ENCODE measurements around the gene SSRP1. TPM values are rescaled to one million over a fixed set of nuclear protein-coding genes. Genes with fewer than 3 reads are reported as not detected.
A peak's percentile ranks its signal among the peaks of the same experiment; 100 is the strongest.
"Not testable (repeated sequence)": the region's sequence is repeated elsewhere in the genome, so short reads cannot be mapped to it uniquely, and the experiment has no call there.

SSRP1 gene
- total RNA-seq, 1 donor, result 61.7 TPM

GRCh38 chr11:57340039-57340615, 4.4 kb upstream of the SSRP1 start:
- TF ChIP-seq CTCF (IDR thresholded peaks at IDR 0.05; ENCODE audit: insufficient read depth, low read depth, low read length), result peak; percentile 36
- DNase-seq (ENCODE audit: low read depth), result peak; percentile 42
- H3K4me3 ChIP-seq (ENCODE audit: low read depth, low read length), result no peak overlapping the region

- no peak for TF ChIP-seq CTCF (IDR thresholded peaks at IDR 0.05; ENCODE audit: insufficient read depth, low read depth, low read length)
- no peak for DNase-seq (ENCODE audit: low read depth)
- no peak overlapping the region for H3K4me3 ChIP-seq (ENCODE audit: low read depth, low read length)
These were observed 3.6 kb upstream of the SSRP1 start for GRCh38 chr11:57339328-57339727.

GRCh38 chr11:57338142-57338541, 2.5 kb upstream of the SSRP1 start, which contains the start of gene P2RX3:
P2RX3 (plus strand) TSS chr11:57338352; CDS start chr11:57338551, 199 bp downstream.
- DNase-seq (ENCODE audit: low read depth), result no peak
- no peak within 1 kb of the TSS for H3K4me3 ChIP-seq (ENCODE audit: low read depth, low read length)
- TF ChIP-seq CTCF (IDR thresholded peaks at IDR 0.05; ENCODE audit: insufficient read depth, low read depth, low read length), result no peak

GRCh38 chr11:57336856-57337255, 1.2 kb upstream of the SSRP1 start:
- H3K4me3 ChIP-seq (ENCODE audit: low read depth, low read length); DNase-seq (ENCODE audit: low read depth): not testable (repeated sequence)

GRCh38 chr11:57336111-57336666, 497 bp upstream of the SSRP1 start:
- no peak for DNase-seq (ENCODE audit: low read depth)
- TF ChIP-seq CTCF (IDR thresholded peaks at IDR 0.05; ENCODE audit: insufficient read depth, low read depth, low read length), result no peak
- H3K4me3 ChIP-seq (ENCODE audit: low read depth, low read length), result peak overlapping the region; percentile 75

- peak overlapping the region; percentile 75 for H3K4me3 ChIP-seq (ENCODE audit: low read depth, low read length)
- DNase-seq (ENCODE audit: low read depth), result no peak
- no peak for TF ChIP-seq CTCF (IDR thresholded peaks at IDR 0.05; ENCODE audit: insufficient read depth, low read depth, low read length)
These were observed 709 bp downstream of the SSRP1 start for GRCh38 chr11:57335023-57335342.

- DNase-seq (ENCODE audit: low read depth), result peak; percentile 91
- no peak for TF ChIP-seq CTCF (IDR thresholded peaks at IDR 0.05; ENCODE audit: insufficient read depth, low read depth, low read length)
- H3K4me3 ChIP-seq (ENCODE audit: low read depth, low read length), result no peak overlapping the region
These were observed 2.8 kb downstream of the SSRP1 start for GRCh38 chr11:57332694-57333440.

Data from fibroblast of villous mesenchyme (primary cell).